ENCODE data around the gene ZKSCAN3.

GRCh38 chr6:28377879-28378278, 28.1 kb downstream of the ZKSCAN3 start:
- TF ChIP-seq, protein P1, sequence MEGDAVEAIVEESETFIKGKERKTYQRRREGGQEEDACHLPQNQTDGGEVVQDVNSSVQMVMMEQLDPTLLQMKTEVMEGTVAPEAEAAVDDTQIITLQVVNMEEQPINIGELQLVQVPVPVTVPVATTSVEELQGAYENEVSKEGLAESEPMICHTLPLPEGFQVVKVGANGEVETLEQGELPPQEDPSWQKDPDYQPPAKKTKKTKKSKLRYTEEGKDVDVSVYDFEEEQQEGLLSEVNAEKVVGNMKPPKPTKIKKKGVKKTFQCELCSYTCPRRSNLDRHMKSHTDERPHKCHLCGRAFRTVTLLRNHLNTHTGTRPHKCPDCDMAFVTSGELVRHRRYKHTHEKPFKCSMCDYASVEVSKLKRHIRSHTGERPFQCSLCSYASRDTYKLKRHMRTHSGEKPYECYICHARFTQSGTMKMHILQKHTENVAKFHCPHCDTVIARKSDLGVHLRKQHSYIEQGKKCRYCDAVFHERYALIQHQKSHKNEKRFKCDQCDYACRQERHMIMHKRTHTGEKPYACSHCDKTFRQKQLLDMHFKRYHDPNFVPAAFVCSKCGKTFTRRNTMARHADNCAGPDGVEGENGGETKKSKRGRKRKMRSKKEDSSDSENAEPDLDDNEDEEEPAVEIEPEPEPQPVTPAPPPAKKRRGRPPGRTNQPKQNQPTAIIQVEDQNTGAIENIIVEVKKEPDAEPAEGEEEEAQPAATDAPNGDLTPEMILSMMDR (conservative IDR thresholded peaks at IDR 0.05; ENCODE audit: low read depth in 2 of 2), result no peak
- TF ChIP-seq, protein P2, sequence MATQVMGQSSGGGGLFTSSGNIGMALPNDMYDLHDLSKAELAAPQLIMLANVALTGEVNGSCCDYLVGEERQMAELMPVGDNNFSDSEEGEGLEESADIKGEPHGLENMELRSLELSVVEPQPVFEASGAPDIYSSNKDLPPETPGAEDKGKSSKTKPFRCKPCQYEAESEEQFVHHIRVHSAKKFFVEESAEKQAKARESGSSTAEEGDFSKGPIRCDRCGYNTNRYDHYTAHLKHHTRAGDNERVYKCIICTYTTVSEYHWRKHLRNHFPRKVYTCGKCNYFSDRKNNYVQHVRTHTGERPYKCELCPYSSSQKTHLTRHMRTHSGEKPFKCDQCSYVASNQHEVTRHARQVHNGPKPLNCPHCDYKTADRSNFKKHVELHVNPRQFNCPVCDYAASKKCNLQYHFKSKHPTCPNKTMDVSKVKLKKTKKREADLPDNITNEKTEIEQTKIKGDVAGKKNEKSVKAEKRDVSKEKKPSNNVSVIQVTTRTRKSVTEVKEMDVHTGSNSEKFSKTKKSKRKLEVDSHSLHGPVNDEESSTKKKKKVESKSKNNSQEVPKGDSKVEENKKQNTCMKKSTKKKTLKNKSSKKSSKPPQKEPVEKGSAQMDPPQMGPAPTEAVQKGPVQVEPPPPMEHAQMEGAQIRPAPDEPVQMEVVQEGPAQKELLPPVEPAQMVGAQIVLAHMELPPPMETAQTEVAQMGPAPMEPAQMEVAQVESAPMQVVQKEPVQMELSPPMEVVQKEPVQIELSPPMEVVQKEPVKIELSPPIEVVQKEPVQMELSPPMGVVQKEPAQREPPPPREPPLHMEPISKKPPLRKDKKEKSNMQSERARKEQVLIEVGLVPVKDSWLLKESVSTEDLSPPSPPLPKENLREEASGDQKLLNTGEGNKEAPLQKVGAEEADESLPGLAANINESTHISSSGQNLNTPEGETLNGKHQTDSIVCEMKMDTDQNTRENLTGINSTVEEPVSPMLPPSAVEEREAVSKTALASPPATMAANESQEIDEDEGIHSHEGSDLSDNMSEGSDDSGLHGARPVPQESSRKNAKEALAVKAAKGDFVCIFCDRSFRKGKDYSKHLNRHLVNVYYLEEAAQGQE (IDR thresholded peaks at IDR 0.05; ENCODE audit: unreplicated experiment), result no peak
- TF ChIP-seq EZH2 (IDR thresholded peaks at IDR 0.05; ENCODE audit: low read depth, unreplicated experiment) (no peak), CREB1 (CRISPR knock-in tag; IDR thresholded peaks at IDR 0.05; ENCODE audit: low read depth) (no peak), POLR2AphosphoS5 (IDR thresholded peaks at IDR 0.05; ENCODE audit: low read depth) (no peak), ETS1 (IDR thresholded peaks at IDR 0.05) (no peak)
